Smooth muscle cell (in vitro differentiated cells): ENCODE results near the gene TCHP. TPM values are rescaled to one million over a fixed set of nuclear protein-coding genes. Genes with fewer than 3 reads are reported as not detected.

Source experiments
- DNase-seq: peaks from one replicate; lab custom pipeline; 2025; ENCODE audit not compliant: unreplicated experiment; lab: John Stamatoyannopoulos, UW
- H2AFZ ChIP-seq: fragments of 200-600 bp; sonication (generic); 2 replicates; pipeline ENCODE4 v1.6.0; 2016; ENCODE audit warnings: antibody characterized with exemption, low read depth, mild to moderate bottlenecking
- H3F3A ChIP-seq: fragments of 200-600 bp; sonication (generic); 2 replicates; pipeline ENCODE4 v1.6.0; 2017; ENCODE audit warnings: antibody characterized with exemption, low read depth
- H3K27ac ChIP-seq: fragments of 200-600 bp; sonication (generic); 2 replicates; pipeline ENCODE4 v1.5.1; 2016; ENCODE audit warnings: low read depth, mild to moderate bottlenecking
- H3K27me3 ChIP-seq: fragments of 200-600 bp; sonication (generic); 2 replicates; pipeline ENCODE4 v1.6.1; 2016; ENCODE audit warnings: low read depth, mild to moderate bottlenecking
- H3K36me3 ChIP-seq: fragments of 200-600 bp; sonication (generic); 2 replicates; pipeline ENCODE4 v1.5.1; 2016; ENCODE audit warnings: low read depth
- H3K4me1 ChIP-seq: fragments of 200-600 bp; sonication (generic); 2 replicates; pipeline ENCODE4 v1.5.1; 2016; ENCODE audit warnings: low read depth
- H3K4me2 ChIP-seq: fragments of 200-600 bp; sonication (generic); 2 replicates; pipeline ENCODE4 v1.6.0; 2016; ENCODE audit warnings: mild to moderate bottlenecking
- H3K4me3 ChIP-seq: fragments of 200-600 bp; sonication (generic); 2 replicates; pipeline ENCODE4 v1.5.1; 2016; ENCODE audit warnings: mild to moderate bottlenecking
- H3K79me2 ChIP-seq: fragments of 200-600 bp; sonication (generic); 2 replicates; pipeline ENCODE4 v1.6.0; 2016; ENCODE audit warnings: low read depth, mild to moderate bottlenecking
- H3K9ac ChIP-seq: fragments of 200-600 bp; sonication (generic); 2 replicates; pipeline ENCODE4 v1.6.0; 2016; ENCODE audit warnings: low read depth
- H3K9me3 ChIP-seq: fragments of 200-600 bp; sonication (generic); replicated peaks from 2 replicates; pipeline ENCODE4 v1.5.1; 2016; ENCODE audit warnings: low read depth
- H4K20me1 ChIP-seq: fragments of 200-600 bp; sonication (generic); 2 replicates; pipeline ENCODE4 v1.6.0; 2016; ENCODE audit warnings: low read depth
- CTCF ChIP-seq: fragments of 200-600 bp; sonication (generic); IDR thresholded peaks from 2 replicates; pipeline ENCODE4 v1.5.1; 2017; ENCODE audit warnings: borderline replicate concordance, mild to moderate bottlenecking, antibody characterized with exemption; ENCODE audit not compliant: insufficient read depth, poor library complexity, severe bottlenecking
- WGBS: methylation state at CpG from one replicate; pipeline ENCODE4 v1.1.7; 2016; ENCODE audit warnings: low lambda C conversion rate; 5-methylcytosine and 5-hydroxymethylcytosine counted together
- polyA plus RNA-seq: library from polyadenylated mRNA; unstranded; fragments of >200 nt; fragmentation: Nextera tagmentation; extraction: Ambion mirVana; gene quantifications from 2 replicates; pipeline ENCODE4 v1.2.1, GENCODE V29; 2016
- total RNA-seq: library from RNA; depleted of rRNA; stranded (reverse); fragments of >200 nt; gene quantifications from 2 replicates; pipeline ENCODE4 v1.2.3, GENCODE V29; 2014

TCHP gene
- total and polyA plus RNA-seq, 2 experiments from 2014 or later = 4.2 to 7.7 TPM

- TF ChIP-seq CTCF = no peak
- Histone ChIP-seq H3K4me1 (peaks cover 17% of the 10 kb centered on the region), H3K36me3 (no peaks in the 10 kb centered on the region), H3F3A (no peaks in the 10 kb centered on the region), H4K20me1 (peaks cover 54% of the 10 kb centered on the region), H3K4me3 (peak overlapping the region; percentile 58), H3K4me2 (peak overlapping the region; percentile 86), H2AFZ (no peak overlapping the region), H3K27ac (no peak overlapping the region), H3K9ac (no peak overlapping the region), H3K9me3 (no peaks in the 10 kb centered on the region), H3K27me3 (no peaks in the 10 kb centered on the region), H3K79me2 (peaks cover 33% of the 10 kb centered on the region)
- whole genome bisulfite sequencing = 67% methylated on average over 7 of the region's 7 CpGs
- no peak for DNase-seq
These were observed 21.3 kb upstream of the TCHP start for GRCh38 chr12:109878749-109879148.

- peaks cover 46% of the 10 kb centered on the region for H4K20me1 ChIP-seq
- no peak for DNase-seq
- no peaks in the 10 kb centered on the region for H3K36me3 ChIP-seq
- no peak for TF ChIP-seq CTCF
- H3K4me3 ChIP-seq = peak overlapping the region; percentile 58
- H3K4me1 ChIP-seq = peaks cover 17% of the 10 kb centered on the region
- no peak overlapping the region for H3K27ac ChIP-seq
- H3K79me2 ChIP-seq = peaks cover 31% of the 10 kb centered on the region
- H3K4me2 ChIP-seq = peak overlapping the region; percentile 86
- no peaks in the 10 kb centered on the region for H3K9me3 ChIP-seq
- peak overlapping the region; percentile 71 for H2AFZ ChIP-seq
- no peaks in the 10 kb centered on the region for H3K27me3 ChIP-seq
- 4% methylated on average over 13 of the region's 13 CpGs for WGBS
- H3K9ac ChIP-seq = peak overlapping the region; percentile 55
- no peaks in the 10 kb centered on the region for H3F3A ChIP-seq
These were observed 20.6 kb upstream of the TCHP start for GRCh38 chr12:109879351-109880042.

- 1% methylated on average over 31 of the region's 92 CpGs for whole genome bisulfite sequencing
- Histone ChIP-seq H3K27ac (no peak within 1 kb of the TSS), H3F3A (no peaks in the 10 kb centered on the region), H4K20me1 (peaks cover 38% of the 10 kb centered on the region), H3K4me2 (peak within 1 kb of the TSS; percentile 87), H3K4me1 (peaks cover 17% of the 10 kb centered on the region), H3K36me3 (no peaks in the 10 kb centered on the region), H3K4me3 (peak within 1 kb of the TSS; percentile 58), H3K27me3 (no peaks in the 10 kb centered on the region), H3K79me2 (peaks cover 28% of the 10 kb centered on the region), H3K9ac (peak within 1 kb of the TSS; percentile 55), H2AFZ (peak within 1 kb of the TSS; percentile 90), H3K9me3 (no peaks in the 10 kb centered on the region)
- DNase-seq = peak; percentile 31
- TF ChIP-seq CTCF = peak; percentile 41
These were observed 19.8 kb upstream of the TCHP start, which contains the start of gene GLTP for GRCh38 chr12:109880043-109880931. TSS of gene GLTP (minus strand) at chr12:109880541. CDS start at chr12:109880374, 167 bp downstream.
